SH-SY5Y (cell line): ENCODE data around the gene SLC18B1.

Source experiments
- GATA2 ChIP-seq: IDR thresholded peaks from 2 replicates; pipeline ENCODE4 v1.6.1; 2011; ENCODE audit warnings: mild to moderate bottlenecking, low read depth, low read length
- GATA3 ChIP-seq: IDR thresholded peaks from 2 replicates; pipeline ENCODE4 v1.6.1; 2011; ENCODE audit warnings: low read depth, mild to moderate bottlenecking, low read length, moderate library complexity

Gene SLC18B1

GRCh38 chr6:132813173-132813856 lies 14.9 kb upstream of the SLC18B1 start:
- no peak for TF ChIP-seq GATA3

GRCh38 chr6:132812756-132813172 lies 14.3 kb upstream of the SLC18B1 start:
- TF ChIP-seq GATA3 (no peak), GATA2 (no peak)

GRCh38 chr6:132812255-132812732 lies 13.9 kb upstream of the SLC18B1 start:
- TF ChIP-seq GATA2 (no peak), GATA3 (no peak)

GRCh38 chr6:132811276-132811675 lies 12.8 kb upstream of the SLC18B1 start:
- TF ChIP-seq GATA2 (no peak), GATA3 (no peak)

- TF ChIP-seq GATA3 (no peak), GATA2 (no peak)
Observed at GRCh38 chr6:132805548-132805947, 7.1 kb upstream of the SLC18B1 start.

- TF ChIP-seq GATA3 (no peak), GATA2 (no peak)
Observed at GRCh38 chr6:132804251-132804650, 5.8 kb upstream of the SLC18B1 start.

- TF ChIP-seq GATA2, result no peak
- no peak for TF ChIP-seq GATA3
Observed at GRCh38 chr6:132800656-132801055, 2.2 kb upstream of the SLC18B1 start.

GRCh38 chr6:132798869-132799538 lies 567 bp upstream of the SLC18B1 start:
- TF ChIP-seq GATA2 (no peak), GATA3 (no peak)

GRCh38 chr6:132795461-132795860 lies 3.0 kb downstream of the SLC18B1 start:
- TF ChIP-seq GATA3 (no peak), GATA2 (no peak)

- no peak for TF ChIP-seq GATA2
- TF ChIP-seq GATA3, result no peak
Observed at GRCh38 chr6:132792510-132792909, 5.9 kb downstream of the SLC18B1 start.

- TF ChIP-seq GATA3 (no peak), GATA2 (no peak)
Observed at GRCh38 chr6:132790450-132790849, 8.0 kb downstream of the SLC18B1 start.

- no peak for TF ChIP-seq GATA2
- no peak for TF ChIP-seq GATA3
Observed at GRCh38 chr6:132789396-132789776, 9.1 kb downstream of the SLC18B1 start.

- TF ChIP-seq GATA3 (no peak), GATA2 (no peak)
Observed at GRCh38 chr6:132788658-132789395, 9.6 kb downstream of the SLC18B1 start.

GRCh38 chr6:132785936-132786335 lies 12.5 kb downstream of the SLC18B1 start:
- TF ChIP-seq GATA2 (no peak), GATA3 (no peak)
